A549 (cell line): ENCODE data around the gene EFCAB8. TPM values are rescaled to one million over a fixed set of nuclear protein-coding genes. Genes with fewer than 3 reads are reported as not detected.

ENCODE experiments used
- ATAC-seq, 2 experiments: fragments of 200-7000 bp in 1 of 2; fragments of >200 bp in 1 of 2; cut with Nextera tagmentation in 1 of 2; cut with Tn5 transposase in 1 of 2; 3 replicates each; pipeline versions ENCODE4 v1.8.0 to v1.9.1; 2018 to 2020; ENCODE audit warnings: mild to moderate bottlenecking in 1 of 2, moderate library complexity in 1 of 2
- CTCF ChIA-PET: fragments of 300-600 bp; sonication (Branson Sonifier 250); formaldehyde crosslinking; extraction: SDS; loops from one replicate; lab custom pipeline; 2021; ENCODE audit warnings: antibody characterized with exemption, inconsistent platforms; lab: Yijun Ruan, JAX
- POLR2A ChIA-PET: fragments of 350-600 bp; formaldehyde crosslinking; extraction: SDS; loops from one replicate; lab custom pipeline; 2021; ENCODE audit warnings: antibody characterized with exemption, inconsistent platforms; lab: Yijun Ruan, JAX
- DNase-seq, 2 experiments: peaks; one replicate each; pipeline versions ENCODE4 v3.0.0 to v3.0.0-alpha.2; 2011 to 2016; ENCODE audit warnings: low read depth in 1 of 2, low spot score in 1 of 2
- FAIRE-seq: peaks from 2 replicates; lab custom pipeline; 2011; peaks lifted over from hg19 to GRCh38; lab: Jason Lieb, UNC
- H3K27ac ChIP-seq, 2 experiments: fragments of >200 bp; sonication (Bioruptor Twin); formaldehyde crosslinking; 3 replicates each; pipeline ENCODE4 v1.5.1; 2016 to 2017
- H3K4me1 ChIP-seq: fragments of >200 bp; sonication (Bioruptor Twin); formaldehyde crosslinking; 3 replicates; pipeline ENCODE4 v1.6.1; 2016
- H3K4me2 ChIP-seq: fragments of >200 bp; sonication (Bioruptor Twin); formaldehyde crosslinking; 3 replicates; pipeline ENCODE4 v1.6.1; 2016
- H3K4me3 ChIP-seq: fragments of >200 bp; sonication (Bioruptor Twin); formaldehyde crosslinking; 3 replicates; pipeline ENCODE4 v1.5.1; 2016
- H3K9me3 ChIP-seq: fragments of >200 bp; sonication (Bioruptor Twin); formaldehyde crosslinking; 3 replicates; pipeline ENCODE4 v1.6.1; 2016
- BCL3 ChIP-seq: fragments of >200 bp; sonication (Bioruptor Twin); formaldehyde crosslinking; IDR thresholded peaks from 3 replicates; pipeline ENCODE4 v1.6.1; 2016
- BHLHE40 ChIP-seq: IDR thresholded peaks from 2 replicates; pipeline ENCODE4 v1.6.1; 2012; ENCODE audit warnings: low read depth, low read length, inconsistent platforms
- CEBPB ChIP-seq, 2 experiments: fragments of >200 bp in 1 of 2; sonication (Bioruptor Twin) in 1 of 2; formaldehyde crosslinking in 1 of 2; IDR thresholded peaks; 2 replicates each; pipeline ENCODE4 v1.6.1; 2012 to 2016
- CHD2 ChIP-seq: fragments of 150-350 bp; IDR thresholded peaks from 2 replicates; pipeline ENCODE4 v1.6.1; 2014; ENCODE audit warnings: low read length; ENCODE audit not compliant: partially characterized antibody
- EP300 ChIP-seq, 2 experiments: fragments of >200 bp; sonication (Bioruptor Twin); formaldehyde crosslinking; IDR thresholded peaks; 2 replicates in 1 of 2; 3 replicates in 1 of 2; pipeline ENCODE4 v1.6.1; 2016 to 2017
- FOXS1 ChIP-seq: fragments of 250-450 bp; sonication (Bioruptor Pico); IDR thresholded peaks from 2 replicates; pipeline ENCODE4 v1.5.0; 2020; ENCODE audit warnings: mild to moderate bottlenecking, moderate library complexity
- GATA3 ChIP-seq: IDR thresholded peaks from 2 replicates; pipeline ENCODE4 v1.6.1; 2012; ENCODE audit warnings: borderline replicate concordance
- HES2 ChIP-seq: fragments of >200 bp; sonication (Bioruptor Twin); formaldehyde crosslinking; IDR thresholded peaks from 2 replicates; pipeline ENCODE4 v1.6.1; 2016
- HOXA7 ChIP-seq: fragments of 250-450 bp; sonication (Bioruptor Pico); IDR thresholded peaks from 2 replicates; pipeline ENCODE4 v1.5.0; 2020; ENCODE audit warnings: mild to moderate bottlenecking, moderate library complexity
- KDM5A ChIP-seq: fragments of 200-600 bp; sonication (generic); IDR thresholded peaks from 2 replicates; pipeline ENCODE4 v1.6.1; 2016; ENCODE audit warnings: antibody characterized with exemption, mild to moderate bottlenecking
- MAX ChIP-seq: IDR thresholded peaks from 2 replicates; pipeline ENCODE4 v1.6.1; 2012
- MYC ChIP-seq: IDR thresholded peaks from 2 replicates; pipeline ENCODE4 v1.6.1; 2012; ENCODE audit warnings: mild to moderate bottlenecking, inconsistent platforms, low read length, improper control_type of control experiment, borderline replicate concordance
- NFE2L2 ChIP-seq: fragments of 150-350 bp; conservative IDR thresholded peaks from 2 replicates; pipeline ENCODE4 v1.6.1; 2014; ENCODE audit warnings: low read length
- PHF8 ChIP-seq: fragments of 200-600 bp; sonication (generic); IDR thresholded peaks from 2 replicates; pipeline ENCODE4 v1.6.1; 2016; ENCODE audit warnings: low read depth, mild to moderate bottlenecking, antibody characterized with exemption, moderate library complexity, borderline replicate concordance
- POLR2A ChIP-seq: IDR thresholded peaks from 2 replicates; pipeline ENCODE4 v1.6.1; 2012; ENCODE audit warnings: mild to moderate bottlenecking, low read length
- POLR2AphosphoS2 ChIP-seq: conservative IDR thresholded peaks from 2 replicates; pipeline ENCODE4 v1.6.1; 2012; ENCODE audit warnings: low read length, improper control_type of control experiment, inconsistent platforms
- RAD21 ChIP-seq, 2 experiments: fragments of >200 bp in 1 of 2; sonication (Bioruptor Twin) in 1 of 2; formaldehyde crosslinking in 1 of 2; IDR thresholded peaks in 1 of 2; conservative IDR thresholded peaks in 1 of 2; 2 replicates in 1 of 2; 3 replicates in 1 of 2; pipeline ENCODE4 v1.6.1; 2012 to 2018; ENCODE audit warnings: inconsistent platforms in 1 of 2
- SMC3 ChIP-seq: fragments of >200 bp; sonication (Bioruptor Twin); formaldehyde crosslinking; IDR thresholded peaks from 3 replicates; pipeline ENCODE4 v1.6.1; 2018; ENCODE audit warnings: inconsistent platforms
- TFCP2L1 ChIP-seq: fragments of 250-450 bp; sonication (Bioruptor Pico); IDR thresholded peaks from 2 replicates; pipeline ENCODE4 v1.5.0; 2021; ENCODE audit warnings: mild to moderate bottlenecking
- WGBS: methylation state at CpG from one replicate; pipeline ENCODE4 v1.1.6; 2017; ENCODE audit errors: missing lambda C conversion rate; 5-methylcytosine and 5-hydroxymethylcytosine counted together
- polyA plus RNA-seq, 4 experiments: library from polyadenylated mRNA; depleted of rRNA in 3 of 4; stranded (reverse); fragments of >200 nt; fragmentation: RNase III in 1 of 4; extraction: RNeasy Plus Mini Kit Qiagen cat#74134 plus additional on column Dnase treatment in 1 of 4; gene quantifications; 2 replicates in 3 of 4; 3 replicates in 1 of 4; pipeline ENCODE4 v1.2.3, GENCODE V29; 2011 to 2017
- TF ChIP-seq, protein P1 (sequence below): fragments of 250-450 bp; sonication (Bioruptor Pico); IDR thresholded peaks from 2 replicates; pipeline ENCODE4 v1.5.0; 2020; ENCODE audit warnings: low read depth, mild to moderate bottlenecking, moderate library complexity
- TF ChIP-seq, protein P2 (sequence below): fragments of 450-650 bp; IDR thresholded peaks from 2 replicates; pipeline ENCODE4 v1.6.1; 2014; ENCODE audit warnings: antibody characterized with exemption
- TF ChIP-seq, protein P3 (sequence below): fragments of 150-350 bp; IDR thresholded peaks from 2 replicates; pipeline ENCODE4 v1.6.1; 2014; ENCODE audit warnings: low read depth, mild to moderate bottlenecking, low read length
- TF ChIP-seq, protein P4 (sequence below): fragments of >200 bp; sonication (Bioruptor Twin); formaldehyde crosslinking; IDR thresholded peaks from 3 replicates; pipeline ENCODE4 v1.5.1; 2016

The EFCAB8 gene
- polyA plus RNA-seq, 2 of the 4 experiments (the other 2 are of a cell fraction): not detected

GRCh38 chr20:32898729-32899128 is 40.0 kb downstream of the EFCAB8 start:
- POLR2A ChIA-PET: no interaction called here
- ATAC-seq (no peak), FAIRE-seq (no peak), DNase-seq (no peak)
- H3K9me3 ChIP-seq: no peaks in the 10 kb centered on the region
- no peaks in the 10 kb centered on the region for H3K4me1 ChIP-seq
- CTCF ChIA-PET: no interaction called here
- TF ChIP-seq, protein P1, sequence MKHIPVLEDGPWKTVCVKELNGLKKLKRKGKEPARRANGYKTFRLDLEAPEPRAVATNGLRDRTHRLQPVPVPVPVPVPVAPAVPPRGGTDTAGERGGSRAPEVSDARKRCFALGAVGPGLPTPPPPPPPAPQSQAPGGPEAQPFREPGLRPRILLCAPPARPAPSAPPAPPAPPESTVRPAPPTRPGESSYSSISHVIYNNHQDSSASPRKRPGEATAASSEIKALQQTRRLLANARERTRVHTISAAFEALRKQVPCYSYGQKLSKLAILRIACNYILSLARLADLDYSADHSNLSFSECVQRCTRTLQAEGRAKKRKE (CRISPR knock-in tag): no peak
- TF ChIP-seq MAX (no peak), POLR2AphosphoS2 (no peak), SMC3 (no peak), POLR2A (no peak)
- TF ChIP-seq, protein P2, sequence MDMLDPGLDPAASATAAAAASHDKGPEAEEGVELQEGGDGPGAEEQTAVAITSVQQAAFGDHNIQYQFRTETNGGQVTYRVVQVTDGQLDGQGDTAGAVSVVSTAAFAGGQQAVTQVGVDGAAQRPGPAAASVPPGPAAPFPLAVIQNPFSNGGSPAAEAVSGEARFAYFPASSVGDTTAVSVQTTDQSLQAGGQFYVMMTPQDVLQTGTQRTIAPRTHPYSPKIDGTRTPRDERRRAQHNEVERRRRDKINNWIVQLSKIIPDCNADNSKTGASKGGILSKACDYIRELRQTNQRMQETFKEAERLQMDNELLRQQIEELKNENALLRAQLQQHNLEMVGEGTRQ: no peak
- TF ChIP-seq, protein P3, sequence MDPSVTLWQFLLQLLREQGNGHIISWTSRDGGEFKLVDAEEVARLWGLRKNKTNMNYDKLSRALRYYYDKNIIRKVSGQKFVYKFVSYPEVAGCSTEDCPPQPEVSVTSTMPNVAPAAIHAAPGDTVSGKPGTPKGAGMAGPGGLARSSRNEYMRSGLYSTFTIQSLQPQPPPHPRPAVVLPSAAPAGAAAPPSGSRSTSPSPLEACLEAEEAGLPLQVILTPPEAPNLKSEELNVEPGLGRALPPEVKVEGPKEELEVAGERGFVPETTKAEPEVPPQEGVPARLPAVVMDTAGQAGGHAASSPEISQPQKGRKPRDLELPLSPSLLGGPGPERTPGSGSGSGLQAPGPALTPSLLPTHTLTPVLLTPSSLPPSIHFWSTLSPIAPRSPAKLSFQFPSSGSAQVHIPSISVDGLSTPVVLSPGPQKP: no peak
- H3K4me2 ChIP-seq: no peak overlapping the region
- no peak overlapping the region for H3K4me3 ChIP-seq
- WGBS: 65% methylated on average over 6 of the region's 6 CpGs
- no peak overlapping the region for H3K27ac ChIP-seq

- ChIA-PET CTCF (interaction anchor here (0.5 to 5.4 kb wide), 41 partner anchors 9 to 1170 kb away, joined by 3 to 49 read pairs (median 4); partner anchors contain the start of genes BPIFB2 and SUN5), POLR2A (no interaction called here)
- DNase-seq (peak; percentile 58 to 66), ATAC-seq (peak; percentile 77 to 92; a peak in 5 of 6 replicates), FAIRE-seq (no peak)
- H3K9me3 ChIP-seq: no peaks in the 10 kb centered on the region
- 50% methylated on average over 25 of the region's 25 CpGs for WGBS
- no peak overlapping the region for H3K4me3 ChIP-seq
- TF ChIP-seq TFCP2L1 (CRISPR knock-in tag) (no peak), BCL3 (no peak), HOXA7 (CRISPR knock-in tag) (no peak), PHF8 (no peak), NFE2L2 (no peak), EP300 (IDR thresholded peaks at IDR 0.05) (no peak), HES2 (no peak), FOXS1 (CRISPR knock-in tag) (no peak), BHLHE40 (no peak), RAD21 (conservative IDR thresholded peaks at IDR 0.05 in 1 of 2, IDR thresholded peaks at IDR 0.05 in 1 of 2) (peak; percentile 89 to 94), KDM5A (no peak), GATA3 (no peak), CHD2 (no peak), SMC3 (peak; percentile 89), MYC (no peak), CEBPB (IDR thresholded peaks at IDR 0.05) (no peak)
- TF ChIP-seq, protein P4, sequence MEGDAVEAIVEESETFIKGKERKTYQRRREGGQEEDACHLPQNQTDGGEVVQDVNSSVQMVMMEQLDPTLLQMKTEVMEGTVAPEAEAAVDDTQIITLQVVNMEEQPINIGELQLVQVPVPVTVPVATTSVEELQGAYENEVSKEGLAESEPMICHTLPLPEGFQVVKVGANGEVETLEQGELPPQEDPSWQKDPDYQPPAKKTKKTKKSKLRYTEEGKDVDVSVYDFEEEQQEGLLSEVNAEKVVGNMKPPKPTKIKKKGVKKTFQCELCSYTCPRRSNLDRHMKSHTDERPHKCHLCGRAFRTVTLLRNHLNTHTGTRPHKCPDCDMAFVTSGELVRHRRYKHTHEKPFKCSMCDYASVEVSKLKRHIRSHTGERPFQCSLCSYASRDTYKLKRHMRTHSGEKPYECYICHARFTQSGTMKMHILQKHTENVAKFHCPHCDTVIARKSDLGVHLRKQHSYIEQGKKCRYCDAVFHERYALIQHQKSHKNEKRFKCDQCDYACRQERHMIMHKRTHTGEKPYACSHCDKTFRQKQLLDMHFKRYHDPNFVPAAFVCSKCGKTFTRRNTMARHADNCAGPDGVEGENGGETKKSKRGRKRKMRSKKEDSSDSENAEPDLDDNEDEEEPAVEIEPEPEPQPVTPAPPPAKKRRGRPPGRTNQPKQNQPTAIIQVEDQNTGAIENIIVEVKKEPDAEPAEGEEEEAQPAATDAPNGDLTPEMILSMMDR: peak; percentile 86
- TF ChIP-seq, protein P1 (CRISPR knock-in tag): no peak
- TF ChIP-seq, protein P2: no peak
- H3K4me2 ChIP-seq: no peak overlapping the region
- H3K4me1 ChIP-seq: no peaks in the 10 kb centered on the region
- no peak overlapping the region for H3K27ac ChIP-seq
These were observed 44.0 kb downstream of the EFCAB8 start for GRCh38 chr20:32902456-32903420.
